ENCODE measurements around the gene MED13L. TPM values are rescaled to one million over a fixed set of nuclear protein-coding genes. Genes with fewer than 3 reads are reported as not detected.

MED13L gene
- total RNA-seq, 6 experiments from 2014 or later, result 29.0 to 52.0 (median 38.1) TPM

GRCh38 chr12:116092776-116093175, 184.7 kb downstream of the MED13L start:
- ATAC-seq (no peak), DNase-seq (no peak)
- H3K27ac ChIP-seq, result no peak overlapping the region
- H3K4me3 ChIP-seq, result no peak overlapping the region
- TF ChIP-seq POLR2A (IDR thresholded peaks at IDR 0.05), result no peak
- no peak for TF ChIP-seq CTCF (IDR thresholded peaks at IDR 0.05)
- H3K27me3 ChIP-seq, result no peaks in the 10 kb centered on the region
- 70% methylated on average over 1 of the region's 1 CpG for WGBS (ENCODE audit: insufficient coverage, low coverage, low lambda C conversion rate, missing lambda C conversion rate)
- H3K9me3 ChIP-seq, result no peaks in the 10 kb centered on the region
- intact Hi-C loops (cut with DNase I), result no loop called here
- no peaks in the 10 kb centered on the region for H3K36me3 ChIP-seq
- peaks cover 0 to 11% (median 0%) of the 10 kb centered on the region in 4 donors for H3K4me1 ChIP-seq

GRCh38 chr12:116092162-116092561, 185.3 kb downstream of the MED13L start:
- no peaks in the 10 kb centered on the region for H3K9me3 ChIP-seq
- DNase-seq (no peak), ATAC-seq (no peak)
- H3K4me1 ChIP-seq, result peaks cover 0 to 15% (median 0%) of the 10 kb centered on the region in 4 donors
- H3K36me3 ChIP-seq, result no peaks in the 10 kb centered on the region
- H3K27me3 ChIP-seq, result no peaks in the 10 kb centered on the region
- intact Hi-C loops (cut with DNase I), result no loop called here
- no peak overlapping the region for H3K27ac ChIP-seq
- TF ChIP-seq CTCF (IDR thresholded peaks at IDR 0.05) (no peak), POLR2A (IDR thresholded peaks at IDR 0.05) (no peak)
- H3K4me3 ChIP-seq, result no peak overlapping the region
- 96% methylated on average over 3 of the region's 3 CpGs for WGBS (ENCODE audit: insufficient coverage, low coverage, low lambda C conversion rate, missing lambda C conversion rate)

- Histone ChIP-seq H3K9me3 (no peaks in the 10 kb centered on the region), H3K36me3 (no peaks in the 10 kb centered on the region), H3K27ac (no peak overlapping the region), H3K27me3 (no peaks in the 10 kb centered on the region), H3K4me1 (peaks cover 0 to 15% (median 0%) of the 10 kb centered on the region in 4 donors), H3K4me3 (no peak overlapping the region)
- TF ChIP-seq CTCF (IDR thresholded peaks at IDR 0.05) (no peak), POLR2A (IDR thresholded peaks at IDR 0.05) (no peak)
- DNase-seq, result no peak
- no peak for ATAC-seq
- intact Hi-C loops (cut with DNase I), result no loop called here
Measured at GRCh38 chr12:116091579-116091978, 185.9 kb downstream of the MED13L start.

GRCh38 chr12:116090516-116090915, 187.0 kb downstream of the MED13L start:
- DNase-seq (no peak), ATAC-seq (no peak)
- Histone ChIP-seq H3K27me3 (no peaks in the 10 kb centered on the region), H3K27ac (no peak overlapping the region), H3K36me3 (no peaks in the 10 kb centered on the region), H3K4me1 (peaks cover 0 to 15% (median 2%) of the 10 kb centered on the region in 4 donors), H3K4me3 (no peak overlapping the region), H3K9me3 (no peaks in the 10 kb centered on the region)
- WGBS (ENCODE audit: insufficient coverage, low coverage, low lambda C conversion rate, missing lambda C conversion rate), result 96% methylated on average over 3 of the region's 4 CpGs
- TF ChIP-seq POLR2A (IDR thresholded peaks at IDR 0.05) (no peak), CTCF (IDR thresholded peaks at IDR 0.05) (no peak)
- intact Hi-C loops (cut with DNase I), result no loop called here

- intact Hi-C loops (cut with DNase I), result no loop called here
- no peaks in the 10 kb centered on the region for H3K9me3 ChIP-seq
- H3K4me1 ChIP-seq, result peaks cover 0 to 15% (median 2%) of the 10 kb centered on the region in 4 donors
- ATAC-seq, result no peak
- no peaks in the 10 kb centered on the region for H3K36me3 ChIP-seq
- no peak for TF ChIP-seq POLR2A (IDR thresholded peaks at IDR 0.05)
- no peak for TF ChIP-seq CTCF (IDR thresholded peaks at IDR 0.05)
- 92% methylated on average over 3 of the region's 3 CpGs for WGBS (ENCODE audit: insufficient coverage, low coverage, low lambda C conversion rate, missing lambda C conversion rate)
- no peak overlapping the region for H3K4me3 ChIP-seq
- H3K27me3 ChIP-seq, result no peaks in the 10 kb centered on the region
- no peak overlapping the region for H3K27ac ChIP-seq
- DNase-seq, result no peak
Measured at GRCh38 chr12:116089080-116089479, 188.4 kb downstream of the MED13L start.
